Activated naive CD4-positive, alpha-beta T cell treated with anti-CD3 and anti-CD28 coated beads, Interleukin-2, amount 50 U/mL, for 72 hours (primary cell): ENCODE data around the gene RAET1E. TPM values are rescaled to one million over a fixed set of nuclear protein-coding genes. Genes with fewer than 3 reads are reported as not detected.
"Not testable (repeated sequence)": the region's sequence is repeated elsewhere in the genome, so short reads cannot be mapped to it uniquely, and the experiment has no call there.

Source experiments
- ATAC-seq, 2 donors: fragments of 150-1000 bp; cut with Tn5 transposase; 2 replicates each; pipeline ENCODE4 v1.10.0; 2021; ENCODE audit warnings: mild to moderate bottlenecking in 2 of 2, moderate library complexity in 2 of 2
- DNase-seq, 2 donors: peaks; one replicate each; pipeline ENCODE4 v3.0.0; 2021 to 2022; ENCODE audit warnings: low spot score in 2 of 2
- H3K27ac Mint-ChIP-seq, 2 donors: one replicate each; pipeline ENCODE4 v1.8.0; 2022; ENCODE audit warnings: mild to moderate bottlenecking in 2 of 2, mixed read lengths in 2 of 2
- H3K36me3 Mint-ChIP-seq, 2 donors: one replicate each; pipeline ENCODE4 v1.8.0; 2022; ENCODE audit warnings: mixed read lengths in 2 of 2
- H3K9me3 Mint-ChIP-seq, 2 donors: one replicate each; pipeline ENCODE4 v1.8.0; 2022; ENCODE audit warnings: mixed read lengths in 2 of 2
- total RNA-seq, 2 donors: library from RNA; stranded (reverse); gene quantifications; one replicate each; pipeline ENCODE4 v1.2.3, GENCODE V29; 2022

The RAET1E gene
- total RNA-seq, 2 donors from 2014 or later: 0.11 TPM; not detected in 1

- Mint-ChIP-seq H3K9me3 (no peaks in the 10 kb centered on the region), H3K36me3 (no peaks in the 10 kb centered on the region), H3K27ac (no peak within 1 kb of the TSS)
- DNase-seq (peak; percentile 83 to 87), ATAC-seq (peak; percentile 86 to 89)
Measured at GRCh38 chr6:149863698-149864577, 34.0 kb downstream of the RAET1E start, which contains the start of gene LRP11. Gene LRP11 (minus strand): TSS chr6:149864359. CDS start chr6:149864020, 339 bp downstream.

- no peaks in the 10 kb centered on the region for H3K9me3 Mint-ChIP-seq
- peak; percentile 33 to 73 for DNase-seq
- peak; percentile 27 to 36 for ATAC-seq
- no peak overlapping the region for H3K27ac Mint-ChIP-seq
- no peaks in the 10 kb centered on the region for H3K36me3 Mint-ChIP-seq
Measured at GRCh38 chr6:149862922-149863697, 34.8 kb downstream of the RAET1E start.

GRCh38 chr6:149862424-149862738 lies 35.5 kb downstream of the RAET1E start:
- DNase-seq, ATAC-seq, H3K27ac Mint-ChIP-seq, H3K36me3 Mint-ChIP-seq, H3K9me3 Mint-ChIP-seq: not testable (repeated sequence)

GRCh38 chr6:149861603-149862423 lies 36.1 kb downstream of the RAET1E start:
- H3K9me3 Mint-ChIP-seq: no peaks in the 10 kb centered on the region
- H3K27ac Mint-ChIP-seq: no peak overlapping the region
- DNase-seq (no peak), ATAC-seq (no peak)
- H3K36me3 Mint-ChIP-seq: no peaks in the 10 kb centered on the region

- Mint-ChIP-seq H3K36me3 (no peaks in the 10 kb centered on the region), H3K27ac (no peak overlapping the region), H3K9me3 (no peaks in the 10 kb centered on the region)
- ATAC-seq (no peak), DNase-seq (no peak)
Measured at GRCh38 chr6:149860834-149861602, 36.9 kb downstream of the RAET1E start.

GRCh38 chr6:149860513-149860833 lies 37.4 kb downstream of the RAET1E start:
- ATAC-seq: no peak
- H3K9me3 Mint-ChIP-seq: no peaks in the 10 kb centered on the region
- H3K27ac Mint-ChIP-seq: no peak overlapping the region
- no peaks in the 10 kb centered on the region for H3K36me3 Mint-ChIP-seq
- DNase-seq: no peak

- H3K36me3 Mint-ChIP-seq: no peaks in the 10 kb centered on the region
- H3K27ac Mint-ChIP-seq: no peak overlapping the region
- H3K9me3 Mint-ChIP-seq: no peaks in the 10 kb centered on the region
- ATAC-seq: no peak
- no peak for DNase-seq
Measured at GRCh38 chr6:149859938-149860337, 38.0 kb downstream of the RAET1E start.

- no peak overlapping the region for H3K27ac Mint-ChIP-seq
- no peaks in the 10 kb centered on the region for H3K36me3 Mint-ChIP-seq
- H3K9me3 Mint-ChIP-seq: no peaks in the 10 kb centered on the region
- ATAC-seq (no peak), DNase-seq (no peak)
Measured at GRCh38 chr6:149859368-149859767, 38.5 kb downstream of the RAET1E start.

- DNase-seq (no peak), ATAC-seq (no peak)
- Mint-ChIP-seq H3K27ac (no peak overlapping the region), H3K36me3 (no peaks in the 10 kb centered on the region), H3K9me3 (no peaks in the 10 kb centered on the region)
Measured at GRCh38 chr6:149857541-149857940, 40.4 kb downstream of the RAET1E start.

GRCh38 chr6:149856256-149856994 lies 41.5 kb downstream of the RAET1E start:
- Mint-ChIP-seq H3K27ac (no peak overlapping the region), H3K9me3 (no peaks in the 10 kb centered on the region), H3K36me3 (no peaks in the 10 kb centered on the region)
- no peak for ATAC-seq
- no peak for DNase-seq

GRCh38 chr6:149855741-149856140 lies 42.2 kb downstream of the RAET1E start:
- Mint-ChIP-seq H3K27ac (no peak overlapping the region), H3K9me3 (no peaks in the 10 kb centered on the region), H3K36me3 (no peaks in the 10 kb centered on the region)
- no peak for ATAC-seq
- DNase-seq: no peak

- ATAC-seq (no peak), DNase-seq (no peak)
- Mint-ChIP-seq H3K27ac (no peak overlapping the region), H3K9me3 (no peaks in the 10 kb centered on the region), H3K36me3 (no peaks in the 10 kb centered on the region)
Measured at GRCh38 chr6:149855040-149855654, 42.8 kb downstream of the RAET1E start.

- Mint-ChIP-seq H3K36me3 (no peaks in the 10 kb centered on the region), H3K27ac (no peak overlapping the region), H3K9me3 (no peaks in the 10 kb centered on the region)
- DNase-seq (no peak), ATAC-seq (no peak)
Measured at GRCh38 chr6:149854532-149854931, 43.4 kb downstream of the RAET1E start.

GRCh38 chr6:149854017-149854416 lies 43.9 kb downstream of the RAET1E start:
- not testable (repeated sequence) for DNase-seq, H3K9me3 Mint-ChIP-seq, H3K27ac Mint-ChIP-seq, H3K36me3 Mint-ChIP-seq, ATAC-seq

- ATAC-seq (peak in 1 of 2 donors; percentile 34), DNase-seq (no peak)
- no peak overlapping the region for H3K27ac Mint-ChIP-seq
- no peaks in the 10 kb centered on the region for H3K36me3 Mint-ChIP-seq
- H3K9me3 Mint-ChIP-seq: no peaks in the 10 kb centered on the region
Measured at GRCh38 chr6:149852881-149853280, 45.0 kb downstream of the RAET1E start.
